ENCODE data around the gene SLC12A4. TPM values are rescaled to one million over a fixed set of nuclear protein-coding genes. Genes with fewer than 3 reads are reported as not detected.
"Not testable (repeated sequence)": the region's sequence is repeated elsewhere in the genome, so short reads cannot be mapped to it uniquely, and the experiment has no call there.

Gene SLC12A4
- total RNA-seq, 1 donor from 2014 or later: 113 TPM

GRCh38 chr16:67988675-67989074 is 20.2 kb upstream of the SLC12A4 start:
- no peak for DNase-seq (ENCODE audit: low spot score)

GRCh38 chr16:67987460-67988160 is 19.2 kb upstream of the SLC12A4 start:
- DNase-seq (ENCODE audit: low spot score): no peak

GRCh38 chr16:67986949-67987348 is 18.5 kb upstream of the SLC12A4 start:
- DNase-seq (ENCODE audit: low spot score): no peak

- DNase-seq (ENCODE audit: low spot score): no peak
Observed at GRCh38 chr16:67982011-67982696, 13.7 kb upstream of the SLC12A4 start.

GRCh38 chr16:67979955-67980678 is 11.7 kb upstream of the SLC12A4 start, which contains the start of gene DPEP3:
Gene DPEP3, minus strand, starts transcription at chr16:67980499. Its CDS starts 119 bp downstream, at chr16:67980380.
- no peak for DNase-seq (ENCODE audit: low spot score)

- no peak for DNase-seq (ENCODE audit: low spot score)
Observed at GRCh38 chr16:67977469-67978227, 9.2 kb upstream of the SLC12A4 start.

GRCh38 chr16:67977005-67977404 is 8.6 kb upstream of the SLC12A4 start:
- no peak for DNase-seq (ENCODE audit: low spot score)

- DNase-seq (ENCODE audit: low spot score): no peak
Observed at GRCh38 chr16:67976205-67976604, 7.8 kb upstream of the SLC12A4 start.

GRCh38 chr16:67975321-67976105 is 7.1 kb upstream of the SLC12A4 start:
- DNase-seq (ENCODE audit: low spot score): no peak

- DNase-seq (ENCODE audit: low spot score): not testable (repeated sequence)
Observed at GRCh38 chr16:67972285-67972684, 3.8 kb upstream of the SLC12A4 start.

GRCh38 chr16:67971111-67971510 is 2.7 kb upstream of the SLC12A4 start:
- DNase-seq (ENCODE audit: low spot score): no peak

GRCh38 chr16:67969254-67970039 is 1.0 kb upstream of the SLC12A4 start:
- DNase-seq (ENCODE audit: low spot score): no peak

GRCh38 chr16:67967958-67968399 is 458 bp downstream of the SLC12A4 start:
- DNase-seq (ENCODE audit: low spot score): no peak

- no peak for DNase-seq (ENCODE audit: low spot score)
Observed at GRCh38 chr16:67967183-67967957, 1.1 kb downstream of the SLC12A4 start.

GRCh38 chr16:67966549-67967182 is 1.8 kb downstream of the SLC12A4 start:
- DNase-seq (ENCODE audit: low spot score): no peak

GRCh38 chr16:67965668-67966548 is 2.5 kb downstream of the SLC12A4 start:
- DNase-seq (ENCODE audit: low spot score): no peak

- DNase-seq (ENCODE audit: low spot score): no peak
Observed at GRCh38 chr16:67964477-67965131, 3.8 kb downstream of the SLC12A4 start.
